GM19035 (cell line): Measurements from ENCODE around the gene CYLD.

Source experiments
- ATAC-seq: cut with Tn5 transposase; IDR thresholded peaks from one replicate; pipeline ENCODE4 v1.9.1; 2021; ENCODE audit not compliant: unreplicated experiment

CYLD gene

GRCh38 chr16:50776037-50776436, 34.2 kb downstream of the CYLD start:
- no peak for ATAC-seq

DNA sequence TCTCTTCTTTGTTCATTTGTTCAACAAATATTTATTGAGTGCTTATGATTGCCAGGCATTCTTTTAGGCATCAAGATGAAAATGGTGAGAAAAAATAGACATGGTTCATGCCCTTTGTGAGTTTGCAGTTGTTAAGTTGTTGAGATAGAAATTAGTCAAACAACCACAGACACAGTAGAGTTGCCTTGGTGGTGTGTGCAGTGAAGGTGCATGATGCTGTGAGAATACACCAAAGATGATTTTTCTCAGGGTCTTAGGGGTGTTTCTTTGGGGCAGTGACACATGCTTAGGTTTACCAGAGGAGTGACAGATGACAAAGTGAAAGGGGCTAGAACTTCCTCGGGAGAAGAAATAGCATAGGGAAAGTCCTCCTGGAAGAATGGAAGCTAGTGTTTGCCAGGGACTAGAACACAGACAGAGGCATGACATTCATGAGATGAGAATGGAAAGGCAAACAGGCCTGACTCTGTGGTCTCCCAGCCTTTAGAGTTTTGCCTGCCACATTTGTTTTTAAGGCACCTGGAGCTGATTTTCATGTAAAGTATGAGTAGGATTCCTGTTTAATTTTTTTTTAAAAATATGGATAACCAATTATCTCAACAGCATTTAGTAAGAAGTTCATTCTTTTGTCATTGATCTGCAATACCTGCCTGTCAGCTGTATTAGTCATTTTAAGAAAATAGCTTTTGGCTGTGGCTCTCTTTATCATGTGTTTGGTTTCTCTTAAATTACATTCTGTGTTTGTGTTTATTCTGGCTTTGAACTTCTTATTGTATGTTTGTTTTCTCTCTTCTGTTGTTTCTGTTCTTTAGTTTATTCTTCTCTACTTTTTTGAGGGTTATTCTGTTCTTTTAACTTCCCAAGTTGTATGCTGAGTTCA, 36.6 kb downstream of the CYLD start:
- ATAC-seq: no peak

- ATAC-seq: no peak
These were observed 39.2 kb downstream of the CYLD start for GRCh38 chr16:50781043-50781442.

DNA sequence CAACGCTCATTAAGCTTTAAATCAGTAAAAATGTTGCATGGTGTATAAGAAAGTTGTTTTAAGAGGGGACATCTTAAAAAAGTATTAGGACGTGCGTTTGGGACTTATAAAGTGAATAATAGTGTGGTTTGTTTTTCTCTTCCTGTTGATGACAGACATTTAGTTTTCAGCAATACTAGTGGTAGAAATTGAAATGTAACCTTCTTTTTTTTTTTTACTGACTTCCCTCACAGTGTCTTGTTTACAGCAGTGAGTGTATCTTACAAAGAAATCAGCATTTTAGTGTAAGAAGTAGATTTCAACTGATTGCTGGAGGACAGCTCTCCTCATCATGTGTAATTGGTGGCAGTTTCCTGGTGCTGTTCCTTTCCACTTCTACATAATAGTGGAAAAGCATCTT, 39.6 kb downstream of the CYLD start:
- no peak for ATAC-seq

- no peak for ATAC-seq
These were observed 47.9 kb downstream of the CYLD start for GRCh38 chr16:50789757-50790156.

DNA sequence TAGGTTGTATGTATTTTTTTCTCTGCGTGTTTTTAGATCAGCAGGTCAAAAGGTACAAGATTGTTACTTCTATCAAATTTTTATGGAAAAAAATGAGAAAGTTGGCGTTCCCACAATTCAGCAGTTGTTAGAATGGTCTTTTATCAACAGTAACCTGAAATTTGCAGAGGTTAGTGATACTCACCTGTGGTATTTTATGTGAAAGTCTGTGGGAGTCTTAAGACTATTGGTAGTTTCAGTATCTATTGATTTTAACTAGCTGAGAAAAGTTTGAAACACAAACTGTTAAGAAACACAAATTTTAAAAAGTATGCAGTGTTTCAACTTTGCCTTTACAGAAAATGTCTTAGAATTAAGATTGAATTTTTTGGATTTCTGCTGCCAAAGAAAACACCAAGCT, 49.6 kb downstream of the CYLD start:
- ATAC-seq: no peak

DNA sequence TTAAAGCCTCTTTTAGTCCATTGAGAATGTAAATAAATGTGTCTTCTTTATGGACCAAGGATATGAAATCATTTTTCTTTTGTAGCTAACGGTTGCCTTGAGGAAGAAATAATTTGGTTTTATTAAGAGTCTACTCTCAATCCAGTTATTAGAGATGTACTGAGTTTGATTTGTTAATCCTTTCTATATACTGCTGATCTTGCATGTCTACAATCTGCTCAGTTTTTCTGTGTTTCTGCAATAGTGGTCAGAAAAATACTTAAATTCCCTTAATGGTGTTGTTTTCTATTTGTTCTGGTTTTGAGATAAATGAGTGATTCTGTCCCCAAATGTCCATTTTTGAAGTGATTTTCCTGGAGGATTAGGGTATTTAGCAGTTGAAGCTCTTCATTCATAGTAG, 54.9 kb downstream of the CYLD start:
- no peak for ATAC-seq

- no peak for ATAC-seq
These were observed 55.6 kb downstream of the CYLD start for GRCh38 chr16:50797456-50797855.

DNA sequence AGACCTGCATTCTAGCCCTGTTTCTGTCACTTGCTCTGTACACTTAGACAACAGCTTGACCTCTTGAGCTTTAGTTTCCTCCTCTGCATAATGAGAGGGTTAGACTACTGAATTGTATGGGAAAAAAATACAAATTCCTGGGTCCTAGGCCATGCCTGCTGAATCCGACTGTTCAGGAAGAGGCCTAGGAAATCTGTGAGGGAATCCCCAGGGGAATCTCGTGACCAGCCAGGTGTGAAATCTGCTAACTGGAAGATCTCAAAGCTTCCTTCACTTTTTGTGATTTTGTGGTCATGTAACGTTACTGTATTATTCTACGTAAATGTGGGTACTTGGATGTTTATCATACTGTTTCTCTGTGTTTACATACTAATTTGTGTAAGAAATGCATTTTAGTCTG, 58.2 kb downstream of the CYLD start:
- ATAC-seq: no peak

- no peak for ATAC-seq
These were observed 59.1 kb downstream of the CYLD start for GRCh38 chr16:50801036-50801435.

DNA sequence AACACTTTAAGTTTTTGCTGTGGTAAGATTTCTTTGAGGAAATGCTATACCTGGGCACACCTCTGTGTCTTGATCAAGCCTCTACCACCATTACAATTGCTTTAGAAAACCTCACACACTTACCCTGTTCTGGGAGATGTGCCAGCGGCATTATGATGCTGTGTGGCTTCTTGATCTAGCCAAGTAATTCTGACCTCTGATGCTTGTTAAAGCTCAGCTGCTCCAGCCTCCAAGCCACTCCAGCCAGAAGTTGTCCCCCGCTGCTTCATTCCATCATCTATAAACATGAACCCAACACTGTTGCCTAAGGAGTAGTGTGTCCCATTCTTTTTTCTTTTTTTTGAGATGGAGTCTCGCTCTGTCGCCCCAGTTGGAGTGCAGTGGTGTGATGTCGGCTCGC, 60.1 kb downstream of the CYLD start:
- ATAC-seq: no peak

- ATAC-seq: no peak
These were observed 61.1 kb downstream of the CYLD start for GRCh38 chr16:50802961-50803360.

- no peak for ATAC-seq
These were observed 62.5 kb downstream of the CYLD start for GRCh38 chr16:50804290-50804907.

GRCh38 chr16:50806099-50807062, 64.5 kb downstream of the CYLD start:
- peak; percentile 78 for ATAC-seq

GRCh38 chr16:50808929-50809538, 67.1 kb downstream of the CYLD start:
- no peak for ATAC-seq

DNA sequence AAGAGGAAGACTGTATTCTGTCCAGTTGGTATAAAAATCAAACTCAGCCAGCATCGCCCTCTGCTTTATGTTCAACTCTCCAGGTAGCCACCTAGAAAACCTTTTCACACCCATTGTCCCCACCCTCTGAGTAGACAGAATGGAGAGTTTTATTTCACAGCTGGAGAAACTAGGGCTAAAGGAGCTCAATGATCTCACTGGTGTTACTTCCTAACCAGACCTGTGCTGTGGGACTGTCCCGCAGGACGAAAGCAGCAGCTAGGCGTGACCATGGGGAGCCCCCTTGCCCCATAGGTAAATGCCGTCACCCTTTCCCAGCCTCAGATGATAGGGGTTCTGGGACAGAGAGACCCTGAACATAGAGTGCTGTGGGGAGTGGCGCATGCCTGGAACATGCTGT, 67.7 kb downstream of the CYLD start:
- no peak for ATAC-seq

DNA sequence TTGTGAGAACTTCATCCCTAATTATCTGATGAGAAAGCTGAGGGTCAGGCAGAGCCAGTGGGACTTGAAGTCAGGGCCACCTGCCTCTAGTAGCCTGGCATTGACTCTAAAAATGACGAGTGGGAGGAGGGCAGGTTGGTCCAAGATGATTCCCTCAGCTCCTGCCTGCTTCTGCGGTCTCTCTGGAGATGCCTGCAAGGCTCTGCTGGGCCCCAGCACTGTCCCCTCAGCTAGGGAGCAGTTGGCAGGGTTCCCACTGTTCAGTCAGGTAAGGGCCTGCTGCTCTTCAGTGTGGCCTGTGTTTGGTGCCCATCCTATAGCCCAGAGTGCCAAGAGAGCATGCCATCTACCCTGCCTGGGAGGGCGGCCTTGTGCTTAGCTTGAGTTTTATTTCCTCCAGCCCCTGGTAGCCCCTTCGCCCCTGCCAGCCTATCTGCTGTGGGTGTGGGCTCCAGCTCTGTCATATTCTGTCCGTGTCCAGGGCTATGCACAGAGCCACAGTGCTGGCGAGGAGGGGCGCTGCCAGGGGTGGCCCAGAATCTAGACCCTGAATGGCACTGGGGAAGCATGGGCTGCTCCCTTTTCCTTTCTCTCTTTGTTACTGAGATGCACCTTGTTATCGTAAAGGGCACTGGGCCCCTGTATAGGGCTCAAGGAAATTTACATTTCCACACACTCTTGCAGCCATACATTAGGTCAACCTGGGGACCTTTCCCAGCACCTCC, 68.5 kb downstream of the CYLD start:
- ATAC-seq: no peak

GRCh38 chr16:50812046-50812445, 70.2 kb downstream of the CYLD start:
- no peak for ATAC-seq

DNA sequence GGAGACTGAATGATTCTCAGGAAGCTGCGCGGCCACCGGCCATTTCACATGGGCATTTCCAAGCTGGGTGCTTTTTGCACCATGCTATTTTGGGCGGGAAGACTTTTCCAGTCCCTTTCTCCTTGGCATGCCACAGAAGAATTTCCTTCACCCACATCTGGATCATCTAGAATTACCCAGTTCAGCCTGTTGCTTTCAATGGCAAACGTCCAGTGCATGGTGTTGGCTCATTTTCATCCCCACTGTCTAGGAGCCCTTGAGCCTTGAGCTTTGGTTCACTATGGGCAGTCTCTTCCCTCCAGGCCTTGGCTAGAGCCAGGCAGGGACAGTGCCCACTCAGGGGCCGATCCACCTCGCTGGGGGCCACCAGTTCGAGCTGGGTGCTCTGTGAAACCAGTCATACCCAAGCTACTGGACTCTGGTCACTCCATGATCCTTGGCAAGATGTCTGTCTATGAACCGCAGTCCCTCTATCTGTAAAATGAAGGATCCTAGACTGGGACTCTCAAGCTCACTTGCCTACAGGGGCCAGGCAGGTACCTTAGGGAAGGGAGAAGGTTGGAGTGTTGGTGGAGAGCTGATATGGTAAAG, 71.1 kb downstream of the CYLD start:
- ATAC-seq: no peak

GRCh38 chr16:50814052-50814451, 72.2 kb downstream of the CYLD start:
- ATAC-seq: no peak
